GM12878 (cell line): ENCODE results near the gene ANKFY1. TPM values are rescaled to one million over a fixed set of nuclear protein-coding genes. Genes with fewer than 3 reads are reported as not detected.

ENCODE experiments used
- ATAC-seq: fragments of 200-7000 bp; cut with Tn5 transposase; 3 replicates; pipeline ENCODE4 v1.9.1; 2020; ENCODE audit warnings: mild to moderate bottlenecking, moderate library complexity
- BruUV-seq: library from RNA; stranded (reverse); fragments of 400-500 nt; replicated peaks from 2 replicates; lab custom pipeline; 2021; lab: Mats Ljungman, UMichigan
- CTCF ChIA-PET: fragments of 300-600 bp; sonication (Branson Sonifier 250); formaldehyde crosslinking; extraction: SDS; loops from one replicate; lab custom pipeline; 2021; ENCODE audit warnings: inconsistent platforms; lab: Yijun Ruan, JAX
- POLR2A ChIA-PET: fragments of 350-600 bp; formaldehyde crosslinking; extraction: SDS; loops from one replicate; lab custom pipeline; 2021; ENCODE audit warnings: inconsistent platforms; lab: Charles Lee
- RAD21 ChIA-PET: fragments of 300-600 bp; sonication (Branson Sonifier 250); formaldehyde crosslinking; loops from one replicate; lab custom pipeline; 2023; ENCODE audit warnings: antibody characterized with exemption; ENCODE audit not compliant: unreplicated experiment; lab: Charles Lee
- SMC1A ChIA-PET: fragments of 300-600 bp; sonication (Branson Sonifier 250); formaldehyde crosslinking; loops from one replicate; lab custom pipeline; 2023; ENCODE audit not compliant: unreplicated experiment, uncharacterized antibody; lab: Charles Lee
- DNase-seq: peaks from one replicate; pipeline ENCODE4 v3.0.0-alpha.2; 2011; ENCODE audit warnings: low read depth, low spot score
- FAIRE-seq: peaks from 3 replicates; lab custom pipeline; 2011; peaks lifted over from hg19 to GRCh38; lab: Jason Lieb, UNC
- H2AFZ ChIP-seq: 2 replicates; pipeline ENCODE4 v1.6.0; 2011; ENCODE audit warnings: low read depth, low read length, control low read depth; ENCODE audit not compliant: control insufficient read depth
- H3K27ac ChIP-seq: 2 replicates; pipeline ENCODE4 v1.5.1; 2011; ENCODE audit warnings: control low read depth; ENCODE audit not compliant: control insufficient read depth, insufficient read depth
- H3K27me3 ChIP-seq, 2 experiments: replicated peaks in 1 of 2; 2 replicates each; pipeline versions ENCODE4 v1.6.0 to v1.6.1; 2011; ENCODE audit warnings: low read length in 1 of 2; ENCODE audit not compliant: control insufficient read depth in 2 of 2, insufficient read depth in 2 of 2
- H3K36me3 ChIP-seq, 2 experiments: 2 replicates each; pipeline ENCODE4 v1.5.1; 2011; ENCODE audit warnings: low read length in 1 of 2; ENCODE audit not compliant: control insufficient read depth in 2 of 2, insufficient read depth in 2 of 2
- H3K4me1 ChIP-seq: 2 replicates; pipeline ENCODE4 v1.6.1; 2011; ENCODE audit warnings: mild to moderate bottlenecking, low read length, moderate library complexity, mixed read lengths; ENCODE audit not compliant: control insufficient read depth, insufficient read depth
- H3K4me2 ChIP-seq: 2 replicates; pipeline ENCODE4 v1.6.0; 2011; ENCODE audit warnings: control low read depth; ENCODE audit not compliant: control insufficient read depth, insufficient read depth
- H3K4me3 ChIP-seq: fragments of 200-600 bp; sonication (generic); 2 replicates; pipeline ENCODE4 v1.5.1; 2016
- H3K79me2 ChIP-seq: 2 replicates; pipeline ENCODE4 v1.6.0; 2011; ENCODE audit warnings: low read length; ENCODE audit not compliant: control insufficient read depth, insufficient read depth
- H3K9ac ChIP-seq: 2 replicates; pipeline ENCODE4 v1.8.0; 2011; ENCODE audit warnings: low read length, control low read depth, mixed read lengths; ENCODE audit not compliant: control insufficient read depth, insufficient read depth
- H3K9me3 ChIP-seq: replicated peaks from 3 replicates; pipeline ENCODE4 v1.5.1; 2011; ENCODE audit warnings: mild to moderate bottlenecking, low read length; ENCODE audit not compliant: control insufficient read depth, insufficient read depth
- H4K20me1 ChIP-seq: 2 replicates; pipeline ENCODE4 v1.6.0; 2011; ENCODE audit not compliant: control insufficient read depth, insufficient read depth
- BACH1 ChIP-seq: fragments of 450-650 bp; IDR thresholded peaks from 2 replicates; pipeline ENCODE4 v1.6.1; 2017; ENCODE audit warnings: mild to moderate bottlenecking, borderline replicate concordance
- CTCF ChIP-seq, 3 experiments: IDR thresholded peaks in 2 of 3; conservative IDR thresholded peaks in 1 of 3; 2 replicates each; pipeline ENCODE4 v1.5.1; 2011; ENCODE audit warnings: low read depth in 3 of 3, low read length in 3 of 3, mild to moderate bottlenecking in 3 of 3, control low read depth in 2 of 3, moderate library complexity in 2 of 3, inconsistent platforms in 1 of 3, mixed read lengths in 1 of 3; ENCODE audit not compliant: control insufficient read depth in 2 of 3, insufficient read depth in 1 of 3; ENCODE audit errors: extremely low read depth in 1 of 3
- CUX1 ChIP-seq: IDR thresholded peaks from 2 replicates; pipeline ENCODE4 v1.6.1; 2012; ENCODE audit warnings: improper control_type of control experiment, low read depth, low read length; ENCODE audit not compliant: insufficient replicate concordance
- ETV6 ChIP-seq, 2 experiments: fragments of 450-650 bp in 1 of 2; IDR thresholded peaks in 1 of 2; conservative IDR thresholded peaks in 1 of 2; 2 replicates each; pipeline ENCODE4 v1.6.1; 2014; ENCODE audit warnings: antibody characterized with exemption in 1 of 2, borderline replicate concordance in 1 of 2, low read depth in 1 of 2, mild to moderate bottlenecking in 1 of 2, moderate library complexity in 1 of 2
- KDM1A ChIP-seq: fragments of 200-600 bp; sonication (generic); IDR thresholded peaks from 2 replicates; pipeline ENCODE4 v1.6.1; 2016; ENCODE audit warnings: borderline replicate concordance
- NR2C1 ChIP-seq: fragments of 450-650 bp; IDR thresholded peaks from 2 replicates; pipeline ENCODE4 v1.6.1; 2017; ENCODE audit warnings: antibody characterized with exemption, mild to moderate bottlenecking, moderate library complexity
- YBX1 ChIP-seq: fragments of 450-650 bp; IDR thresholded peaks from 2 replicates; pipeline ENCODE4 v1.6.1; 2016; ENCODE audit warnings: antibody characterized with exemption
- WGBS: methylation state at CpG from one replicate; pipeline ENCODE4 v1.1.6; 2016; ENCODE audit warnings: low lambda C conversion rate; ENCODE audit not compliant: insufficient replicate concordance, insufficient coverage; ENCODE audit errors: missing lambda C conversion rate; 5-methylcytosine and 5-hydroxymethylcytosine counted together
- in situ Hi-C: fragments of 300-500 bp; cut with MboI; formaldehyde crosslinking; loops from 9 replicates; pipeline ENCODE4 v1.14.3; 2018; ENCODE audit warnings: mixed read lengths
- intact Hi-C: fragments of 100-400 bp; cut with micrococcal nuclease; formaldehyde crosslinking; loops from one replicate; pipeline ENCODE4 v1.14.2; 2022; ENCODE audit not compliant: unreplicated experiment
- polyA plus RNA-seq, 11 experiments: library from polyadenylated mRNA; depleted of rRNA in 4 of 11; unstranded in 6 of 11; stranded (reverse) in 5 of 11; fragments of >200 nt; fragmentation: Nextera tagmentation in 4 of 11; fragmentation: Illumina TruSeq in 1 of 11; extraction: Ambion mirVana in 4 of 11; extraction: Trizol in 1 of 11; gene quantifications; 1 replicate in 1 of 11; 2 replicates in 10 of 11; pipeline versions ENCODE4 v1.2.1 to v1.2.3, GENCODE V29; 2011 to 2016; ENCODE audit warnings: inconsistent platforms in 2 of 11, missing spikeins in 2 of 11, low read depth in 1 of 11
- total RNA-seq, 4 experiments: library from RNA; depleted of rRNA in 3 of 4; stranded (reverse); fragments of >200 nt in 3 of 4; fragmentation: Illumina TruSeq in 1 of 4; extraction: Trizol in 1 of 4; gene quantifications; 2 replicates each; pipeline versions ENCODE4 v1.2.1 to v1.2.3, GENCODE V29; 2013 to 2021

Gene ANKFY1
- total and polyA plus RNA-seq, 10 of the 15 experiments (the other 5 are each of a cell fraction or from before 2014, with no cell fraction given): 3.0 to 27.7 (median 16.4) TPM

- no peak for TF ChIP-seq YBX1
- TF ChIP-seq, all 136 proteins: peak for 0
Observed at GRCh38 chr17:4272213-4272971, 8.6 kb upstream of the ANKFY1 start (continued).

GRCh38 chr17:4270736-4271135 is 7.0 kb upstream of the ANKFY1 start:
- intact Hi-C loops (no loop called here), in situ Hi-C loops (no loop called here)
- Histone ChIP-seq H3K27me3 (no peaks in the 10 kb centered on the region), H3K4me2 (no peak overlapping the region), H3K9ac (no peak overlapping the region), H3K27ac (no peak overlapping the region), H3K36me3 (peaks cover 6 to 18% of the 10 kb centered on the region in 2 experiments), H4K20me1 (no peaks in the 10 kb centered on the region), H3K4me1 (no peaks in the 10 kb centered on the region), H3K4me3 (no peak overlapping the region), H3K9me3 (no peaks in the 10 kb centered on the region), H3K79me2 (no peaks in the 10 kb centered on the region; the same call in 1 of the 2 replicates), H2AFZ (no peak overlapping the region)
- DNase-seq (no peak), ATAC-seq (no peak), FAIRE-seq (no peak)
- TF ChIP-seq BACH1 (no peak), ETV6 (conservative IDR thresholded peaks at IDR 0.05 in 1 of 2, IDR thresholded peaks at IDR 0.05 in 1 of 2; ENCODE audit: borderline replicate concordance in 1 of 2, low read depth in 1 of 2) (no peak), NR2C1 (no peak), CUX1 (no peak), CTCF (IDR thresholded peaks at IDR 0.05 in 2 of 3, conservative IDR thresholded peaks at IDR 0.05 in 1 of 3; ENCODE audit: control insufficient read depth in 2 of 3, extremely low read depth in 1 of 3, insufficient read depth in 1 of 3, low read depth in 3 of 3, low read length in 3 of 3) (no peak), KDM1A (no peak)
- RAD21 ChIA-PET: no interaction called here
- CTCF ChIA-PET: no interaction called here
- POLR2A ChIA-PET: no interaction called here
- no TSS peak for BruUV-seq
- SMC1A ChIA-PET: no interaction called here
- WGBS: 80% methylated on average over 3 of the region's 3 CpGs
